Muscle layer of duodenum (tissue), 2 donors: ENCODE data around the gene CT47A7.
"Not testable (repeated sequence)": the region's sequence is repeated elsewhere in the genome, so short reads cannot be mapped to it uniquely, and the experiment has no call there.

Experiments used
- H3K27ac ChIP-seq: one replicate; pipeline ENCODE4 v1.7.0; 2013; ENCODE audit warnings: mild to moderate bottlenecking, low read length
- H3K27me3 ChIP-seq: one replicate; pipeline ENCODE4 v1.7.0; 2013; ENCODE audit warnings: low read depth, mild to moderate bottlenecking, control low read depth, low read length
- H3K36me3 ChIP-seq, 2 donors: one replicate each; pipeline ENCODE4 v1.7.0; 2013; ENCODE audit warnings: low read length in 2 of 2, control low read depth in 1 of 2, mild to moderate bottlenecking in 1 of 2; ENCODE audit not compliant: insufficient read depth in 2 of 2, control insufficient read depth in 1 of 2
- H3K4me1 ChIP-seq, 2 donors: one replicate each; pipeline ENCODE4 v1.7.0; 2013; ENCODE audit warnings: low read length in 2 of 2, mild to moderate bottlenecking in 2 of 2, control low read depth in 1 of 2, moderate library complexity in 1 of 2; ENCODE audit not compliant: insufficient read depth in 2 of 2, control insufficient read depth in 1 of 2
- H3K4me3 ChIP-seq, 2 donors: one replicate each; pipeline ENCODE4 v1.7.0; 2013; ENCODE audit warnings: low read length in 2 of 2, low read depth in 1 of 2, mild to moderate bottlenecking in 1 of 2
- H3K9me3 ChIP-seq, 2 donors: one replicate each; pipeline ENCODE4 v1.7.0; 2013; ENCODE audit warnings: low read length in 2 of 2, control low read depth in 1 of 2, mild to moderate bottlenecking in 1 of 2; ENCODE audit not compliant: control insufficient read depth in 1 of 2
- donor health status: healthy.

CT47A7 gene

GRCh38 chrX:120956500-120956899 is at the start of gene CT47A7:
Gene CT47A7, minus strand, starts transcription at chrX:120956600. Its CDS starts 255 bp downstream, at chrX:120956345.
- not testable (repeated sequence) for H3K27me3 ChIP-seq, H3K27ac ChIP-seq, H3K36me3 ChIP-seq, H3K4me3 ChIP-seq, H3K9me3 ChIP-seq, H3K4me1 ChIP-seq

- Histone ChIP-seq H3K27ac (no peak overlapping the region), H3K27me3 (no peaks in the 10 kb centered on the region), H3K4me1 (no peaks in the 10 kb centered on the region), H3K36me3 (no peaks in the 10 kb centered on the region), H3K9me3 (no peaks in the 10 kb centered on the region), H3K4me3 (no peak overlapping the region)
Measured at GRCh38 chrX:121000589-121000988, 44.2 kb upstream of the CT47A7 start.

GRCh38 chrX:120999413-120999812 is 43.0 kb upstream of the CT47A7 start:
- H3K27me3 ChIP-seq, result no peaks in the 10 kb centered on the region
- H3K36me3 ChIP-seq, result no peaks in the 10 kb centered on the region
- no peak overlapping the region for H3K4me3 ChIP-seq
- no peaks in the 10 kb centered on the region for H3K4me1 ChIP-seq
- H3K27ac ChIP-seq, result no peak overlapping the region
- no peaks in the 10 kb centered on the region for H3K9me3 ChIP-seq

GRCh38 chrX:120985660-120986059 is 29.3 kb upstream of the CT47A7 start, which contains the start of gene CT47A1:
Gene CT47A1, minus strand, starts transcription at chrX:120985760. Its CDS starts 231 bp downstream, at chrX:120985529.
- not testable (repeated sequence) for H3K4me3 ChIP-seq, H3K36me3 ChIP-seq, H3K4me1 ChIP-seq, H3K27me3 ChIP-seq, H3K27ac ChIP-seq, H3K9me3 ChIP-seq
